H1 (cell line): ENCODE measurements around the gene MYO7B. TPM values are rescaled to one million over a fixed set of nuclear protein-coding genes. Genes with fewer than 3 reads are reported as not detected.

Experiments
- ASH2L ChIP-seq: fragments of 200-600, 300-600 bp; sonication (generic); IDR thresholded peaks from one replicate; pipeline ENCODE4 v1.7.1; 2017; ENCODE audit warnings: low read length
- ATF2 ChIP-seq: IDR thresholded peaks from 2 replicates; pipeline ENCODE4 v1.6.1; 2012; ENCODE audit warnings: low read length, inconsistent platforms
- FOSL1 ChIP-seq: IDR thresholded peaks from 2 replicates; pipeline ENCODE4 v1.6.1; 2011; ENCODE audit warnings: mild to moderate bottlenecking, low read depth, low read length, moderate library complexity; ENCODE audit not compliant: insufficient read depth
- POLR2A ChIP-seq, 2 experiments: IDR thresholded peaks; 1 replicate in 1 of 2; 2 replicates in 1 of 2; pipeline ENCODE4 v1.6.1; 2011; ENCODE audit warnings: low read depth in 2 of 2, low read length in 2 of 2, mild to moderate bottlenecking in 2 of 2; ENCODE audit errors: control extremely low read depth in 1 of 2
- RAD21 ChIP-seq, 2 experiments: IDR thresholded peaks in 1 of 2; conservative IDR thresholded peaks in 1 of 2; 2 replicates each; pipeline ENCODE4 v1.6.1; 2011; ENCODE audit warnings: low read depth in 2 of 2, low read length in 2 of 2, improper control_type of control experiment in 1 of 2, inconsistent platforms in 1 of 2, mild to moderate bottlenecking in 1 of 2, moderate library complexity in 1 of 2
- SP2 ChIP-seq: IDR thresholded peaks from 2 replicates; pipeline ENCODE4 v1.6.1; 2012; ENCODE audit warnings: mild to moderate bottlenecking, low read length, inconsistent platforms
- SUZ12 ChIP-seq: fragments of 200-600 bp; sonication (generic); IDR thresholded peaks from 2 replicates; pipeline ENCODE4 v1.6.1; 2012; ENCODE audit warnings: mild to moderate bottlenecking, inconsistent platforms, low read length, moderate library complexity, mixed read lengths
- TBP ChIP-seq: IDR thresholded peaks from 2 replicates; pipeline ENCODE4 v1.6.1; 2011; ENCODE audit warnings: low read depth, low read length, improper control_type of control experiment
- polyA plus RNA-seq, 7 experiments: library from polyadenylated mRNA; depleted of rRNA in 3 of 7; stranded (reverse) in 5 of 7; unstranded in 2 of 7; fragments of >200 nt in 5 of 7; fragments of 200-250 nt in 2 of 7; gene quantifications; 1 replicate in 5 of 7; 2 replicates in 1 of 7; 4 replicates in 1 of 7; pipeline versions ENCODE4 v1.2.1 to v1.2.3, GENCODE V29; 2011 to 2013; ENCODE audit warnings: missing spikeins in 2 of 7, mixed read lengths in 2 of 7
- total RNA-seq: library from RNA; stranded (reverse); fragmentation: NEBNext Ultra II Directional; extraction: Animal tissue kit (Norgen Biotek cat#: 25700); gene quantifications from 2 replicates; pipeline ENCODE4 v1.2.1, GENCODE V29; 2021

MYO7B gene
- total and polyA plus RNA-seq, 2 of the 8 experiments (the other 6 are each of a cell fraction or from before 2014, with no cell fraction given): not detected

GRCh38 chr2:127535422-127535901 lies at the start of gene MYO7B (continued):
- TF ChIP-seq TBP: no peak
- TF ChIP-seq SUZ12: no peak
- TF ChIP-seq SP2: no peak
- no peak for TF ChIP-seq POLR2A (IDR thresholded peaks at IDR 0.05; ENCODE audit: control extremely low read depth in 1 of 2, low read depth in 2 of 2, low read length in 2 of 2)
- no peak for TF ChIP-seq RAD21 (IDR thresholded peaks at IDR 0.05 in 1 of 2, conservative IDR thresholded peaks at IDR 0.05 in 1 of 2; ENCODE audit: low read depth in 2 of 2, low read length in 2 of 2)
- no peak for TF ChIP-seq FOSL1
- no peak for TF ChIP-seq ATF2
- TF ChIP-seq ASH2L: no peak
